HFF-Myc (cell line): ENCODE data around the gene KEL.
"Not testable (repeated sequence)": the region's sequence is repeated elsewhere in the genome, so short reads cannot be mapped to it uniquely, and the experiment has no call there.

Experiments
- DNase-seq: peaks from one replicate; pipeline ENCODE4 v3.0.0-alpha.2; 2011; ENCODE audit warnings: low read depth; ENCODE audit errors: extremely low read depth
- H3K4me3 ChIP-seq: replicated peaks from 2 replicates; pipeline ENCODE4 v1.5.1; 2011; ENCODE audit warnings: low read depth, mild to moderate bottlenecking, control low read depth, low read length
- CTCF ChIP-seq: IDR thresholded peaks from 2 replicates; pipeline ENCODE4 v1.5.1; 2012; ENCODE audit warnings: mild to moderate bottlenecking, low read depth, low read length, control low read depth; ENCODE audit errors: missing control alignments

KEL gene

DNA sequence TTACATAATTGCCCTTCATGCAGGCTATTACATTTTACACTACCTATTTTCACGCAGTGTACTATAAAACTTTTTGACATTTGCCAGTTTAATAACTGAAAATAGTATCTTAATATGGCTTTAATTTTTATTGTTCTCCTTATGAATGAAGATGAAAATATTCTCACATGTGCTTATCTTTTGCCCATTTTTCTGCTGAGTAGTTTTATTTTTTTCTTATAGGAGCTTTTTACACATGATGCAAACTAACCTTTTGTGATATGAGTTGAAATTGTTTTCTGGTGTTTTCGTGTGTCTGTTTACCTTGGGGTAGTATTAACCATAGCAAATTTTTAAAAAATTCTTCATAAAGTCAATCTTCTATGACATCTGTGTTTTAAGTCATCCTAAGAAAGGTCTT is 38.5 kb upstream of the KEL start:
- no peak overlapping the region for H3K4me3 ChIP-seq
- TF ChIP-seq CTCF, result no peak
- DNase-seq, result no peak

GRCh38 chr7:142999793-143000192 is 37.6 kb upstream of the KEL start:
- TF ChIP-seq CTCF, result no peak
- no peak for DNase-seq
- H3K4me3 ChIP-seq, result no peak overlapping the region

DNA sequence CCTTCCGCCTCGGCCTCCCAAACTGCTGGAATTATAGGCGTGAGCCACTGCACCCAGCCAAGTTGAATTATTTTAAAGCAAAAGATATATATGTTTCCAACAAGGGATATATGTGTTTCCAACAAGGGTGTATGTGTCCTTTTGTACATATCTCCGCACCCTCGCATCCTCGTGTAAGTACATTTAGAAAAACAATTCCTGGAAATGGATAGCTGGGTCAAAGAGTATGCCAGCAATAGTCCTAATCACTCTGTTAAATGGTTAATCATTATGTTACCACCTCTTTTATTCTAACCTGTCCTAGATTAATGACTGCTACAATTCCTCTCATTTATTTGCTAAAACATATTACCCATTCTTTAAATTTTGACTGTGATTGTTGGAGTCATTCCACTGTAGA is 36.8 kb upstream of the KEL start:
- no peak overlapping the region for H3K4me3 ChIP-seq
- no peak for DNase-seq
- no peak for TF ChIP-seq CTCF

DNA sequence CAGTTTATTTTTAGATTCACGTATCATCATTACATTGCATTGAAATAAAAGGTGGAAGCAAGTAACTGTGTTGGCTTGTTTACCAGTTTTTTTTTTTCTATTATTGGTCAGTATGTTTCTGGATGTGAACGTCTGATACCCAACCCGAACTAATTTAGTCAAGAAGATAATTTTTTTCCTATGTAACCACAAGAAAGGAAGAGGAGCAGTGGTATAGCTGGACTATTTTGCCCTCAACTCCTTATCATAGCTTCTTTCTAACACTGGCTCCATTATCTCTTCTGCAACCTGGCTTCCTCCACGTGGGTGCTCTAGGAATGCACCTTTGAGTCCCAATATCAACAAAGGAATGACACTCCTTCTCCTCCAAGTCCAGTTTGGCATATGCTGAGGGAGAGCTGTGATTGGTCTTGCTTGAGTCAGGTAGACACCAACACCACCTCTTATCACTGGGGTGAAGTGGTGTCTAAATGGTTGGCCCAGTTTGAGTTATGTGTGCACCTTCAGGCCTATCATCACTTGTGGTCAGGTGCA is 35.4 kb upstream of the KEL start:
- no peak for DNase-seq
- no peak for TF ChIP-seq CTCF
- no peak overlapping the region for H3K4me3 ChIP-seq

- TF ChIP-seq CTCF, result no peak
- no peak overlapping the region for H3K4me3 ChIP-seq
- DNase-seq, result no peak
Measured at GRCh38 chr7:142992427-142992826, 30.3 kb upstream of the KEL start.

DNA sequence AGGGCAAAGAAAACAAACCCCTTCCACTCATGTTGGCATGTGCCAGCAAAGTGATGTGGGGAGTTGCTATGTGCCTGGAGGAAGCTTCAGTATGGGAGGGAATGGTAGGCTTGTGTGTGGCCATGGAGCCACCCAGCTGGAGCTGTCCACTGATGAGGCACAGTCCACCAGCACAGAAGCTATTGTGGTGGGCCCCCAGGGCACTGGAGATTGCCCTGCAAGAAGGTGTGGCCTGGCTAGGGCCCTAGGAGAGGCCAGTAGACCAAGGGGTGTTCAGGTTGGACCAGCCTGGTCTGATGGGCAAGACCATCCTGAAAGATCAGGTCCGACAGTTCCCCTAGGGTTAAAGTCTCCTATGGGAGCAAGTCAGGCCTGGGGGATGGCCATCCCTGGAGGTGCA is 22.1 kb upstream of the KEL start:
- DNase-seq, result no peak
- no peak overlapping the region for H3K4me3 ChIP-seq
- TF ChIP-seq CTCF, result no peak

DNA sequence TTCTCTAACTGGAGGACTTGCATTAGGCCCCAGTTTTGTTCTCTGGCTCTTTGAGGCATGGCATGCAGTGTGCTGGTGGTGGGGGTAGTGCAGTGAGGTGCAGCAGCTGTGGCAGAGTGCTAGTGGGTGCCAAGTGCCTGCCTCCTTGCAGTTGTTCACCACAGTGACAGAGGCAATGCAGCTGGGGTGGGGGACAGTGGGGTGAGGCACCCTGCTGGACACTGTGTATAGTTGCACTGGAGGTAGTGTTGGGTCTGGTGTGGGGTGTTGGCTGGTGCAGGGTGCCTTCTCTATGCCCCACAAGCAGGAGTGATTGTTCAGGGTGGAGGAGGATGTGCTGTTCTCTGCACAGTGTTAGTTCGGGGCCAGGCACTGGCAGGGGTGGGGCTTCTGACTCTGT is 21.7 kb upstream of the KEL start:
- no peak for TF ChIP-seq CTCF
- H3K4me3 ChIP-seq, result no peak overlapping the region
- DNase-seq, result no peak

DNA sequence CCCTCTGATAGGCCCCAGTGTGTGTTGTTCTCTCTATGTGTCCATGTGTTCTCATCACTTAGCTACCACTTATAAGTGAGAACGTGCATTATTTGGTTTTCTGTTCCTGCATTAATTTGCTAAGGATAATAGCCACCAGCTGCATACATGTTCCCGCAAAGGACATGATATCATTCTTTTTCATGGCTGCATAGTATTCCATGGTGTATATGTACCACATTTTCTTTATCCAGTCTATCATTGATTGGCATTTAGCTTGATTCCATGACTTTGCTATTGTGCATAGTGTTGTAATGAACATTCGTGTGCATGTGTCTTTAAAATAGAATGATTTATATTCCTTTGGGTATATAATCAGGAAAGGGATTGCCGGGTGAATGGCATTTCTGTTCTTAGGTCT is 16.2 kb upstream of the KEL start:
- DNase-seq, H3K4me3 ChIP-seq: not testable (repeated sequence)
